ENCODE data around the gene LRRC74B.

- TF ChIP-seq, protein P1, sequence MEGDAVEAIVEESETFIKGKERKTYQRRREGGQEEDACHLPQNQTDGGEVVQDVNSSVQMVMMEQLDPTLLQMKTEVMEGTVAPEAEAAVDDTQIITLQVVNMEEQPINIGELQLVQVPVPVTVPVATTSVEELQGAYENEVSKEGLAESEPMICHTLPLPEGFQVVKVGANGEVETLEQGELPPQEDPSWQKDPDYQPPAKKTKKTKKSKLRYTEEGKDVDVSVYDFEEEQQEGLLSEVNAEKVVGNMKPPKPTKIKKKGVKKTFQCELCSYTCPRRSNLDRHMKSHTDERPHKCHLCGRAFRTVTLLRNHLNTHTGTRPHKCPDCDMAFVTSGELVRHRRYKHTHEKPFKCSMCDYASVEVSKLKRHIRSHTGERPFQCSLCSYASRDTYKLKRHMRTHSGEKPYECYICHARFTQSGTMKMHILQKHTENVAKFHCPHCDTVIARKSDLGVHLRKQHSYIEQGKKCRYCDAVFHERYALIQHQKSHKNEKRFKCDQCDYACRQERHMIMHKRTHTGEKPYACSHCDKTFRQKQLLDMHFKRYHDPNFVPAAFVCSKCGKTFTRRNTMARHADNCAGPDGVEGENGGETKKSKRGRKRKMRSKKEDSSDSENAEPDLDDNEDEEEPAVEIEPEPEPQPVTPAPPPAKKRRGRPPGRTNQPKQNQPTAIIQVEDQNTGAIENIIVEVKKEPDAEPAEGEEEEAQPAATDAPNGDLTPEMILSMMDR (IDR thresholded peaks at IDR 0.05): no peak
- TF ChIP-seq POLR2A (IDR thresholded peaks at IDR 0.05): no peak
Measured at GRCh38 chr22:21067075-21067900, 21.5 kb downstream of the LRRC74B start.

Measured in uterus (tissue), 2 donors.